CD4-positive, alpha-beta memory T cell (primary cell): ENCODE measurements around the gene PEX11B. TPM values are rescaled to one million over a fixed set of nuclear protein-coding genes. Genes with fewer than 3 reads are reported as not detected.
A peak's percentile ranks its signal among the peaks of the same experiment; 100 is the strongest.

ENCODE experiments used
- CTCF ChIA-PET: fragments of 350-600 bp; sonication (Branson Sonifier 250); formaldehyde crosslinking; loops from one replicate; lab custom pipeline; 2021; ENCODE audit warnings: inconsistent platforms; ENCODE audit not compliant: partially characterized antibody; lab: Charles Lee
- POLR2A ChIA-PET: fragments of 350-600 bp; sonication (Branson Sonifier 250); formaldehyde crosslinking; loops from one replicate; lab custom pipeline; 2021; ENCODE audit not compliant: partially characterized antibody; lab: Charles Lee
- DNase-seq, 5 donors: peaks; one replicate each; pipeline versions ENCODE4 v3.0.0 to v3.0.0-alpha.2; 2020 to 2022; ENCODE audit warnings: mixed read lengths in 1 of 5
- H3K27ac ChIP-seq: one replicate; pipeline ENCODE4 v1.7.0; 2013; ENCODE audit warnings: low read depth, low read length
- H3K27me3 ChIP-seq: 2 replicates; pipeline ENCODE4 v1.7.0; 2013; ENCODE audit warnings: mild to moderate bottlenecking, low read length, moderate library complexity; ENCODE audit not compliant: insufficient read depth
- H3K36me3 ChIP-seq: 2 replicates; pipeline ENCODE4 v1.7.0; 2013; ENCODE audit warnings: mild to moderate bottlenecking, low read length, moderate library complexity; ENCODE audit not compliant: insufficient read depth
- H3K4me1 ChIP-seq: 2 replicates; pipeline ENCODE4 v1.7.0; 2013; ENCODE audit warnings: mild to moderate bottlenecking, low read length, moderate library complexity; ENCODE audit not compliant: insufficient read depth
- H3K4me3 ChIP-seq, 2 donors: one replicate each; pipeline ENCODE4 v1.7.0; 2013; ENCODE audit warnings: low read length in 2 of 2, mild to moderate bottlenecking in 1 of 2
- H3K9me3 ChIP-seq, 2 donors: one replicate each; pipeline ENCODE4 v1.7.0; 2013; ENCODE audit warnings: low read length in 2 of 2, control low read depth in 1 of 2; ENCODE audit not compliant: control insufficient read depth in 1 of 2
- H3K27ac Mint-ChIP-seq, 7 donors: one replicate each; pipeline ENCODE4 v1.8.0; 2020 to 2021; ENCODE audit warnings: mixed read lengths in 7 of 7, mild to moderate bottlenecking in 6 of 7, inconsistent platforms in 3 of 7, moderate library complexity in 3 of 7
- H3K27me3 Mint-ChIP-seq, 2 donors: one replicate each; pipeline ENCODE4 v1.8.0; 2020 to 2021; ENCODE audit warnings: mixed read lengths in 2 of 2
- H3K36me3 Mint-ChIP-seq, 2 donors: one replicate each; pipeline ENCODE4 v1.8.0; 2020 to 2021; ENCODE audit warnings: mixed read lengths in 2 of 2, inconsistent platforms in 1 of 2, mild to moderate bottlenecking in 1 of 2
- H3K4me1 Mint-ChIP-seq, 4 donors: one replicate each; pipeline ENCODE4 v1.8.0; 2020 to 2021; ENCODE audit warnings: mixed read lengths in 4 of 4, mild to moderate bottlenecking in 1 of 4
- H3K4me3 Mint-ChIP-seq, 8 donors: one replicate each; pipeline ENCODE4 v1.8.0; 2020 to 2021; ENCODE audit warnings: mixed read lengths in 8 of 8, mild to moderate bottlenecking in 7 of 8, moderate library complexity in 6 of 8, inconsistent platforms in 3 of 8
- H3K9me3 Mint-ChIP-seq, 8 donors: one replicate each; pipeline ENCODE4 v1.8.0; 2020 to 2021; ENCODE audit warnings: mixed read lengths in 8 of 8, mild to moderate bottlenecking in 5 of 8, inconsistent platforms in 3 of 8, moderate library complexity in 1 of 8
- intact Hi-C: fragments of 100-400 bp; cut with micrococcal nuclease; formaldehyde crosslinking; loops from one replicate; pipeline ENCODE4 v1.15.1; 2023
- polyA plus RNA-seq, 2 donors: library from polyadenylated mRNA; unstranded; fragments of 300-500 nt; fragmentation: Illumina TruSeq; gene quantifications; one replicate each; pipeline ENCODE4 v1.2.3, GENCODE V29; 2021
- total RNA-seq, 2 experiments: library from RNA; stranded (reverse); gene quantifications; one replicate each; pipeline ENCODE4 v1.2.3, GENCODE V29; 2021

PEX11B gene
- total and polyA plus RNA-seq, 4 experiments from 2014 or later = 34.7 to 55.3 (median 46.6) TPM

- POLR2A ChIA-PET = interaction anchor here (1.0 to 4.9 kb wide), 27 partner anchors 8 to 119 kb away, joined by 3 to 83 read pairs (median 6); partner anchors contain the start of genes ANKRD34A, ANKRD35, LIX1L and NUDT17
- Histone ChIP-seq H3K27me3 (no peaks in the 10 kb centered on the region), H3K4me3 (peak overlapping the region; percentile 90 to 96), H3K27ac (peak overlapping the region; percentile 79), H3K9me3 (no peaks in the 10 kb centered on the region), H3K36me3 (peaks cover 11% of the 10 kb centered on the region), H3K4me1 (peaks cover 28% of the 10 kb centered on the region)
- Mint-ChIP-seq H3K27ac (peak overlapping the region; percentile 91 to 97 (median 95)), H3K9me3 (no peaks in the 10 kb centered on the region), H3K4me3 (peak overlapping the region; percentile 89 to 96 (median 92)), H3K4me1 (peaks cover 23 to 45% (median 35%) of the 10 kb centered on the region in 4 donors), H3K36me3 (peaks cover 23 to 34% of the 10 kb centered on the region in 2 donors), H3K27me3 (no peaks in the 10 kb centered on the region)
- CTCF ChIA-PET = interaction anchor here (0.9 to 2.2 kb wide), 8 partner anchors 8 to 74 kb away, joined by 3 to 10 read pairs (median 4); partner anchors contain the start of genes ANKRD34A, NUDT17, PIAS3 and POLR3GL
- peak in 1 of 5 donors; percentile 3 for DNase-seq
- intact Hi-C loops = loop anchor here (1.0 to 5.0 kb wide), 4 partner anchors 8 to 78 kb away; partner anchors contain the start of genes LIX1L, PIAS3 and RBM8A
Observed at GRCh38 chr1:145918992-145919939, 749 bp upstream of the PEX11B start.

GRCh38 chr1:145917595-145917994 is 922 bp downstream of the PEX11B start:
- intact Hi-C loops = loop anchor here (5.0 kb wide), 1 partner anchor 40 kb away; the partner anchor contains the start of gene LIX1L
- Mint-ChIP-seq H3K4me1 (peaks cover 26 to 45% (median 35%) of the 10 kb centered on the region in 4 donors), H3K36me3 (peaks cover 31 to 40% of the 10 kb centered on the region in 2 donors), H3K27me3 (no peaks in the 10 kb centered on the region), H3K9me3 (no peaks in the 10 kb centered on the region), H3K4me3 (peak overlapping the region; percentile 89 to 96 (median 92)), H3K27ac (peak overlapping the region; percentile 91 to 97 (median 95))
- no peaks in the 10 kb centered on the region for H3K27me3 ChIP-seq
- H3K4me3 ChIP-seq = peak overlapping the region; percentile 79 to 96
- peaks cover 28% of the 10 kb centered on the region for H3K4me1 ChIP-seq
- DNase-seq = no peak
- ChIA-PET CTCF (interaction anchor here (0.6 to 5.5 kb wide), 4 partner anchors 54 to 116 kb away, joined by 3 to 45 read pairs (median 6); partner anchors contain the start of gene NUDT17), POLR2A (interaction anchor here (1.1 to 4.9 kb wide), 13 partner anchors 8 to 120 kb away, joined by 5 to 83 read pairs (median 13); partner anchors contain the start of genes ANKRD34A, ANKRD35, ITGA10 and LIX1L)
- no peaks in the 10 kb centered on the region for H3K9me3 ChIP-seq
- peak overlapping the region; percentile 79 for H3K27ac ChIP-seq
- peaks cover 7% of the 10 kb centered on the region for H3K36me3 ChIP-seq

- Mint-ChIP-seq H3K9me3 (no peaks in the 10 kb centered on the region), H3K36me3 (peaks cover 38 to 49% of the 10 kb centered on the region in 2 donors), H3K4me1 (peaks cover 26 to 45% (median 35%) of the 10 kb centered on the region in 4 donors), H3K4me3 (peak overlapping the region; percentile 39 to 95 (median 86)), H3K27me3 (no peaks in the 10 kb centered on the region), H3K27ac (peak overlapping the region in 6 of 7 donors; percentile 67 to 93 (median 86))
- DNase-seq = no peak
- ChIA-PET POLR2A (interaction anchor here (1.0 to 4.9 kb wide), 4 partner anchors 10 to 72 kb away, joined by 3 to 83 read pairs (median 32); partner anchors contain the start of genes ANKRD34A, NUDT17, PIAS3 and POLR3GL), CTCF (interaction anchor here (1.2 to 5.5 kb wide), 4 partner anchors 9 to 70 kb away, joined by 4 to 45 read pairs (median 5); partner anchors contain the start of genes NUDT17 and PIAS3)
- H3K27ac ChIP-seq = no peak overlapping the region
- H3K4me1 ChIP-seq = peaks cover 28% of the 10 kb centered on the region
- H3K4me3 ChIP-seq = no peak overlapping the region
- peaks cover 12% of the 10 kb centered on the region for H3K36me3 ChIP-seq
- intact Hi-C loops = loop anchor here (5.0 kb wide), 1 partner anchor 41 kb away; the partner anchor contains the start of gene LIX1L
- H3K27me3 ChIP-seq = no peaks in the 10 kb centered on the region
- H3K9me3 ChIP-seq = no peaks in the 10 kb centered on the region
Observed at GRCh38 chr1:145916745-145917144, 1.8 kb downstream of the PEX11B start.

DNA sequence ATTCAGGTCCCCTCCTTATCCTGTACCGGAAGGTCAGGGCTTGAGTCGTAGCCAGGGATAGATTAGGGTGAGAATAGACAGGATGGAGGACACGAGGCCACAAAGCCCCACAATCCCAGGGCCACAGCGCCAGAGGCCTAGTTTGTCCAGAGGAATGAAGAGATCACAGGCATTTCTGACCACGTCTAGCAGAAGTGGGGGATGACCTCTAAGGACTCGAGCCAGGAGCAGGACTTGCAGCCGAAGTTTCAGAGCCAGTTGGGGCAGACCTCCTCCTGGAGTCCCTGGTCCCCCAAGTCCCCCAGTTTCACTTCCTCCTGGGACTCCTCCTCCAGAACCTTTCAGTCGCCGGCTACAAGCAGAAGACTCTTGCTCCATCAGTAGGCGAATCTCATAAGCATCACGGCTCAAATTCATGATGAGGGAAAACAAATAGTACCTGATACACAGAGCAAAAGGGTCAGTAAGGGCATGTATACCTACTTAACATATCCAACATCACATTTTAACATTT is 6.3 kb downstream of the PEX11B start:
- Histone ChIP-seq H3K36me3 (peaks cover 20% of the 10 kb centered on the region), H3K27ac (no peak overlapping the region), H3K27me3 (no peaks in the 10 kb centered on the region), H3K9me3 (no peaks in the 10 kb centered on the region), H3K4me1 (peaks cover 7% of the 10 kb centered on the region), H3K4me3 (no peak overlapping the region)
- POLR2A ChIA-PET = interaction anchor here (2.1 kb wide), 1 partner anchor 15 kb away, joined by 9 read pairs; the partner anchor contains the start of gene RBM8A
- H3K4me1 Mint-ChIP-seq = peaks cover 14 to 19% (median 16%) of the 10 kb centered on the region in 4 donors
- H3K27ac Mint-ChIP-seq = peak overlapping the region in 3 of 7 donors; percentile 14 to 57 (median 43)
- CTCF ChIA-PET = interaction anchor here (4.2 to 7.3 kb wide), 3 partner anchors 21 to 64 kb away, joined by 23 to 121 read pairs (median 37); partner anchors contain the start of genes NUDT17 and PIAS3
- H3K27me3 Mint-ChIP-seq = no peaks in the 10 kb centered on the region
- no peak for DNase-seq
- intact Hi-C loops = no loop called here
- H3K36me3 Mint-ChIP-seq = peaks cover 47 to 51% of the 10 kb centered on the region in 2 donors
- H3K4me3 Mint-ChIP-seq = no peak overlapping the region
- no peaks in the 10 kb centered on the region for H3K9me3 Mint-ChIP-seq

GRCh38 chr1:145908653-145909052 is 9.9 kb downstream of the PEX11B start:
- H3K9me3 Mint-ChIP-seq = no peaks in the 10 kb centered on the region
- H3K27me3 Mint-ChIP-seq = no peaks in the 10 kb centered on the region
- intact Hi-C loops = no loop called here
- peak overlapping the region in 1 of 7 donors; percentile 47 for H3K27ac Mint-ChIP-seq
- peaks cover 24 to 27% of the 10 kb centered on the region in 2 donors for H3K36me3 Mint-ChIP-seq
- CTCF ChIA-PET = interaction anchor here (0.7 to 7.3 kb wide), 12 partner anchors 8 to 105 kb away, joined by 3 to 121 read pairs (median 4); partner anchors contain the start of genes NUDT17, PIAS3 and RBM8A
- Histone ChIP-seq H3K27ac (no peak overlapping the region), H3K9me3 (no peaks in the 10 kb centered on the region), H3K36me3 (peaks cover 13% of the 10 kb centered on the region), H3K27me3 (no peaks in the 10 kb centered on the region), H3K4me1 (no peaks in the 10 kb centered on the region), H3K4me3 (no peak overlapping the region)
- POLR2A ChIA-PET = interaction anchor here (1.2 to 1.9 kb wide), 2 partner anchors 10 to 19 kb away, joined by 3 to 6 read pairs; partner anchors contain the start of gene PEX11B
- H3K4me1 Mint-ChIP-seq = peaks cover 4 to 8% (median 6%) of the 10 kb centered on the region in 4 donors
- no peak overlapping the region for H3K4me3 Mint-ChIP-seq
- DNase-seq = no peak

GRCh38 chr1:145906954-145907753 is 11.4 kb downstream of the PEX11B start:
- Histone ChIP-seq H3K4me3 (no peak overlapping the region), H3K9me3 (no peaks in the 10 kb centered on the region), H3K4me1 (no peaks in the 10 kb centered on the region), H3K27me3 (no peaks in the 10 kb centered on the region), H3K27ac (no peak overlapping the region), H3K36me3 (peaks cover 12% of the 10 kb centered on the region)
- DNase-seq = no peak
- Mint-ChIP-seq H3K9me3 (no peaks in the 10 kb centered on the region), H3K36me3 (peaks cover 13 to 16% of the 10 kb centered on the region in 2 donors), H3K27me3 (no peaks in the 10 kb centered on the region), H3K4me3 (no peak overlapping the region), H3K4me1 (peaks cover 4 to 5% (median 5%) of the 10 kb centered on the region in 4 donors), H3K27ac (no peak overlapping the region)
- POLR2A ChIA-PET = interaction anchor here (0.6 kb wide), 1 partner anchor 57 kb away, joined by 3 read pairs; the partner anchor contains the start of genes ANKRD34A and POLR3GL
- intact Hi-C loops = no loop called here
- CTCF ChIA-PET = interaction anchor here (0.7 to 7.3 kb wide), 4 partner anchors 9 to 59 kb away, joined by 3 to 121 read pairs (median 5); partner anchors contain the start of genes NUDT17 and RBM8A
